ENCODE results near the gene CMAS.

- TF ChIP-seq EZH2 (IDR thresholded peaks at IDR 0.05; ENCODE audit: low read length, missing control alignments) = no peak
- no peak for TF ChIP-seq CTCF (conservative IDR thresholded peaks at IDR 0.05 in 1 of 2, IDR thresholded peaks at IDR 0.05 in 1 of 2; ENCODE audit: low read depth in 1 of 2, low read length in 2 of 2)
Measured at GRCh38 chr12:22082190-22082701, 36.2 kb downstream of the CMAS start.
